Measurements from ENCODE around the gene TBX1.
"Not testable (repeated sequence)": the region's sequence is repeated elsewhere in the genome, so short reads cannot be mapped to it uniquely, and the experiment has no call there.

The TBX1 gene

DNA sequence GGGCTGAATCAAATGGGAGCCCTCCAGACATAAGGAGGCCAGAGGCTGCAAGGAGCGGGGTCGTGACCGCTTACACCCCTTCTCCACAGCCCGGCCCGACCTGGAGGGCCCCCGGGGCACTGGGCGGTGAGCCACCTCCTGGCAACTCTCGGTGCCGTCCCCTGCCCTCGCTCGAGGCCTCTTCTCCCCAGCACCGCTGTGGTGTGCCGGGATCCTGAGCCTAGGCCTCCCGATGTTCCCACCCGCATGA lies 37.7 kb upstream of the TBX1 start:
- no peak for DNase-seq (ENCODE audit: low read depth, low spot score)
- H3K27ac ChIP-seq: no peak overlapping the region

DNA sequence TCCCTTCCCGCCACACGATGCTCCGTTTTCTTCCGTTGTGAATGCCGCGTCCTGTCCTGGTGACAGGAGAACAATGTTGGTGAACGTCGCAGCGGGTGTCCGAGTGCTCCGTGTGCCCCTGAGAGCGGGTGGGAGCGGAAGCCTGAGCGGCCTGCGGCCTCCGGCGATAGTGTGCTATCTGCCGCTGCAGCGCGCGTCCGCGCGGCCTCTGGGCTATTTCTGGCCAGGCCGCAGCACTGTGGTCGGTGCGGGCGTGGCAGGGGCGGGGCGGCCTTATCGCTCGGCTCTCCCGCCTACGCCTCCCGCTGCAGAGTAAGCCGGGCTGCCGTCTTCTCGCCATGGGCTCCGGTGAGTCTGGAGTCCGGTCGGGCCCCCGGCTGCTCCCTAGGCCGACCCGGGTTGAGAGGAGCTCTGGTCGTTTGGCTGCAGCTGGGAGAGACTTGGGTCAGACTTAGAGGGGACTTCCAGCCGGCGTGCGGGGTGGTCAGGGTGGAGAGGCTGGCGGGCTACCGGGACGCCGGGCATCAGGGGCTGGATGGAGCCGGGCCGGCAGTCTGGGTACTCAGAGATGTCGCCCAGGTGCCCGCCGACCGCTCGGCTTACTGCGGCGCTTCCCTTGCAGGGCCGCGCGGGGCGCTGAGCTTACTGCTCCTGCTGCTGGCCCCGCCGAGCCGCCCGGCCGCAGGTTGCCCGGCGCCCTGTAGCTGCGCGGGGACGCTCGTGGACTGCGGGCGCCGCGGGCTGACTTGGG lies 37.2 kb upstream of the TBX1 start, which contains the start of gene GP1BB:
Gene GP1BB, plus strand, starts transcription at position 308 of the 751 bp plus-strand sequence. Its CDS starts 31 bp downstream, at position 339.
- no peak within 1 kb of the TSS for H3K27ac ChIP-seq
- DNase-seq (ENCODE audit: low read depth, low spot score): no peak

DNA sequence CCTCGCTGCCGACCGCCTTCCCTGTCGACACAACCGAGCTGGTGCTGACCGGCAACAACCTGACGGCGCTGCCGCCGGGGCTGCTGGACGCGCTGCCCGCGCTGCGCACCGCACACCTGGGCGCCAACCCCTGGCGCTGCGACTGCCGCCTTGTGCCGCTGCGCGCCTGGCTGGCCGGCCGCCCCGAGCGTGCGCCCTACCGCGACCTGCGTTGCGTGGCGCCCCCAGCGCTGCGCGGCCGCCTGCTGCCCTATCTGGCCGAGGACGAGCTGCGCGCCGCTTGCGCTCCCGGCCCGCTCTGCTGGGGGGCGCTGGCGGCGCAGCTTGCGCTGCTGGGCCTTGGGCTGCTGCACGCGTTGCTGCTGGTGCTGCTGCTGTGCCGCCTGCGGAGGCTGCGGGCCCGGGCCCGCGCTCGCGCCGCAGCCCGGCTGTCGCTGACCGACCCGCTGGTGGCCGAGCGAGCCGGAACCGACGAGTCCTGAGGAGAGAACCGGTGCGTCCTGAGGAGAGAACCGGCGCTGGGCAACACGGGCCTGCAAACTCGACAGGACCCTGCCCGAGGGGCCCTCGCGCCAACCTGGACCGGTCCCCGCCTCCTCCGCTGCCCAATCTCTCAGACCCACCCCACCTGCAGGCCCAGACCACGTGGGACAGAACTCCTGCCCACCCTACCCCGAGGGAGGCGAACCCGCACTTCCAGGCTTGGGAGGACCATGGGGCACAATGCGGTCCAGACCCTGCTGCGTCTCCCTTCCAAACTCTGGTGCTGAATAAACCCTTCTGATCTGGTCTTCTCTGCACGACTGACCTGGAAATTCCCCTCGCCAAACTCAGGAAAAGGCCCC lies 36.4 kb upstream of the TBX1 start:
- no peak for DNase-seq (ENCODE audit: low read depth, low spot score)
- H3K27ac ChIP-seq: no peak overlapping the region

DNA sequence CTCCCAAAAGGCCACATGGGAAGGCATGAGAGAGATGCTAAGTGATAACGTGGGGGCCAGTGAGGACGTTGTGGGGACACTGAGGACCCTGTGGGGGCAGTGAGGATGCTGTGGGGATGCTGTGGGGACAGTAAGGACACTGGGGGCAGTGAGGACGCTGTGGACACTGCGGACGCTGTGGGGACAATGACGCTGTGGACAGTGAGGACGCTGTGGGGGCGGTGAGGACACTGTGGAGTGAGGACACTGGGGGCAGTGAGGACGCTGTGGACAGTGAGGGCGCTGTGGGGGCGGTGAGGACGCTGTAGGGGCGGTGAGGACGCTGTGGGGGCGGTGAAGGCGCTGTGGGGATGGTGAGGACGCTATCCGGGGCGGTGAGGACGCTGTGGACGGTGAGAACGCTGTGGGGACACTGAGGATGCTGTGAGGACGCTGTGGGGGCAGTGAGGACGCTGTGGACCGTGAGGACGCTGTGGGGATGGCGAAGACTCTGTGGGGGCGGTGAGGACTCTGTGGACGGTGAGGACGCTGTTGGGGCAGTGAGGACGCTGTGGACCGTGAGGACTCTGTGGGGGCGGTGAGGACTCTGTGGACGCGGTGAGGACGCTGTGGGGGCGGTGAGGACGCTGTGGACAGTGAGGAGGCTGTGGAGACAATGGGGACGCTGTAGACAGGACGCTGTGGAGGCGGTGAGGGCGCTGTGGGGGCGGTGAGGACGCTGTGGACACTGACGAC lies 35.5 kb upstream of the TBX1 start:
- DNase-seq (ENCODE audit: low read depth, low spot score): no peak
- no peak overlapping the region for H3K27ac ChIP-seq

DNA sequence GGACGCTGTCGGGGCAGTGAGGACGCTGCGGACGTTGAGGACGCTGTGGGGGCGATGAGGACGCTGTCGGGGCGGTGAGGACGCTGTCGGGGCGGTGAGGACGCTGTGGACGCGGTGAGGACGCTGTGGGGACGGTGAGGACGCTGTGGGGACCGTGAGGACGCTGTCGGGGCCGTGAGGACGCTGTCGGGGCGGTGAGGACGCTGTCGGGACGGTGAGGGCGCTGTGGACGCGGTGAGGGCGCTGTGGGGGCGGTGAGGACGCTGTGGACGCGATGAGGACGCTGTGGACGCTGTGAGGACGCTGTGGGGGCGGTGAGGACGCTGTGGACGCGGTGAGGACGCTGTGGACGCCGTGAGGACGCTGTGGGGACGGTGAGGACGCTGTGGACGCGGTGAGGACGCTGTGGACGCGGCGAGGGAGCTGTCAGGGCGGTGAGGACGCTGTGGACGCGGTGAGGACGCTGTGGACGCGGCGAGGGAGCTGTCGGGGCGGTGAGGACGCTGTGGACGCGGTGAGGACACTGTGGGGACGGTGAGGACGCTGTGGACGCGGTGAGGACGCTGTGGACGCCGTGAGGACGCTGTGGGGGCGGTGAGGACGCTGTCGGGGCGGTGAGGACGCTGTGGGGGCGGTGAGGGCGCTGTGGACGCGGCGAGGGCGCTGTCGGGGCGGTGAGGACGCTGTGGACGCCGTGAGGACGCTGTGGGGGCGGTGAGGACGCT lies 34.4 kb upstream of the TBX1 start:
- not testable (repeated sequence) for H3K27ac ChIP-seq; DNase-seq (ENCODE audit: low read depth, low spot score)

DNA sequence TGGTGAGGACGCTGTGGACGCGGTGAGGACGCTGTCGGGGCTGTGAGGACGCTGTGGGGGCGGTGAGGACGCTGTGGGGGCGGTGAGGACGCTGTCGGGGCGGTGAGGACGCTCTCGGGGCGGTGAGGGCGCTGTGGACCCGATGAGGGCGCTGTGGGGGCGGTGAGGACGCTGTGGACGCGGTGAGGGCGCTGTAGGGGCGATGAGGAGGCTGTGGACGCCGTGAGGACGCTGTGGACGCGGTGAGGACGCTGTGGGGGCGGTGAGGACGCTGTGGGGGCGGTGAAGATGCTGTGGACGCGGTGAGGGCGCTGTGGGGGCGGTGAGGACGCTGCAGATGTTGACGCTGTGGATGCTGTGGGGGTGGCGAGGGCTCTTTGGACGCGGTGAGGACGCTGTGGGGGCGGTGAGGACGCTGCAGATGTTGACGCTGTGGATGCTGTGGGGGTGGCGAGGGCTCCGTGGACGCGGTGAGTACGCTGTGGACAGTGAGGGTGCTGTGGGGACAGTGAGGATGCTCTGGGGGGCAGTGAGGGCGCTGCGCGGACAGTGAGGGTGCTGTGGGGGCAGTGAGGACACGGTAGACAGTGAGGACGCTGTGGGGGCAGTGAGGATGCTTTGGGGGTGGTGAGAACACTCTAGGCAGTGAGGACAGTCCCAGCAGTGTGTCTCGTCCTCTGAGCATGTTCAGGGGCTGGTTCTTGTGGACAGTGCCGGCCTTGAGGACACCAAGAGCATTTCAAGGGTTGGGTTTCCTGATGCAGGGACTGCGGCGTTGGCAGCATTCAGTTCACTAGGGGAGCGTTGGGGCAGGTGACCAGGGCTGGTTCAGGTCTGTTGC lies 33.0 kb upstream of the TBX1 start:
- DNase-seq (ENCODE audit: low read depth, low spot score): no peak

DNA sequence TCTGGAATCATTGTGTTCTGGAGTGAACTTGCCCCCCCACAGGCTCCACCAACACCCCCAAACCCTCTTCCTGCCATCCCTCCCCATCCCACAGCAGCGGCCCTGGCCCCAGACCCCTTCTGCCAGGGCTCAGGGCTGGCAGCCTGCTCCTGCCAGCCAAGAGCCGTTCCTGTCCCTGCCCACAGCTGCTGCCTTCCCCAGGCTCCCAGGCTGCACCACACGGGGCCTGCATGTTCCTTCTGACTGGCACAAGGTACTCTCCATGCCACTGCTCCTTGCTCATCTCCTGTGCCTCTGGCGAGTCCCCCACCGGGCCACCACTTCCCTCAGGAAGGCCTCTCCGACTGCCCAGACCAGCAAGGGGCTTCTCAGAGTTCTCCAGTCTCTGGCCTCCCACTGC lies 32.3 kb upstream of the TBX1 start:
- no peak for DNase-seq (ENCODE audit: low read depth, low spot score)
- no peak overlapping the region for H3K27ac ChIP-seq

More for the DNA sequence above, 33.0 kb upstream of the TBX1 start:
- H3K27ac ChIP-seq: no peak overlapping the region

DNA sequence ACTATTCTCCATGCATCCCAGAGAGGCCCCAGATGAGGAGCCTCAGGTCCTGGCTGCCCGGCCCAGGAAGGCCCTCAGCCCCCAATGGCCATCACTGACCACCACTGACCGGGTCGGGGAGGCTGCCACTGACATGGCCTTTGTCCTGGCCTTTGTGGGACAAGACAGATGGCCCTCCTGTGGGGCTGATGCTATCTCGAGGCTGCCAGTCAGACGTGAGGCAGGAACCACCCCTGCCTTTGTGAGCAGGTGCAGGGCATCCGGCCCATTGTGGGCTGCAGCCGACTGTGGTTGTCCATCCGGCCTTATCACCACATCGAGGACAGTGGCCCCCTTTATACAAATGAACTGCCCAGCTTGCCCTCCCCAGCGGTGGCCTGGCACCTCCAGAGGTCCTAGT lies 31.7 kb upstream of the TBX1 start:
- no peak for DNase-seq (ENCODE audit: low read depth, low spot score)
- no peak overlapping the region for H3K27ac ChIP-seq

DNA sequence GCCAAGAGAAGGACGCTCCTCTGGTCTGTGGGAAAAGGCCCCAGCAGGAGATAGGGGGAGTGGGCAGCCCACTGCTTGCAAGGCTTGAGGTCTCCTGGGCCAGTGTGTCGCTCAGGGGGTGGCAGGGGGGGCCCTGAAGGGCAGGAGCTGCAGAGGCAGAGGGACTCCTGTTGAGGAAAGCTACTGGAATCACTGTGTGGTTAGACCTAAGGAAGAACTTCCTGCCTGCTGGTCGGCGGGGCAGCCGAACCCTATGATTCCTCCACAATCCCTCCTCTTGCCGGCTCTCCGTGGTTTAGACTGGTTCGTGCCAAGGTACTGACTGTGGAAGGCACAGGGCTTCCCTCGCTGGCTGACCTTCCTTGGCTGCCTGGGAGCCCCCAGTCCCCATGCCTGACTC lies 31.1 kb upstream of the TBX1 start:
- no peak for DNase-seq (ENCODE audit: low read depth, low spot score)
- no peak overlapping the region for H3K27ac ChIP-seq

DNA sequence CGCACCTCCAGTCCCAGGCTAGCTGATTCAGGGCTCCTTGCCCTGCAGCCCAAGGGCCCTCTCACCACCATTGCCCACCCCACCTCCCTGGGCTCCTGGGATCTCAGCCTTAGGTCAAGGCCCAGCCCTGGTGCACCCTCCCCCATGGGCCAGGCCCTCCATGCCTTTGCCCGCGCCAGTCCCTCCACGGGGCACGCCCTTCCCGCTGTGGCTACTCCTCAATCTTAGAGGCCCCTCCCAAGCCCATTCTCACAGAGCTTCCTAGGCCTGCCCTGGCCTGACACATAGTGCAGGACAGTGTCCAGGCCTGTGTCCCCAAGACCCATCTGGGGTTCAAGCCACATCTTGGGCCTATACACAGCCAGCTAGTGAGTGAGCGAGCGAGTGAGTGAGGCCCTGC lies 30.4 kb upstream of the TBX1 start:
- DNase-seq (ENCODE audit: low read depth, low spot score): no peak
- no peak overlapping the region for H3K27ac ChIP-seq

DNA sequence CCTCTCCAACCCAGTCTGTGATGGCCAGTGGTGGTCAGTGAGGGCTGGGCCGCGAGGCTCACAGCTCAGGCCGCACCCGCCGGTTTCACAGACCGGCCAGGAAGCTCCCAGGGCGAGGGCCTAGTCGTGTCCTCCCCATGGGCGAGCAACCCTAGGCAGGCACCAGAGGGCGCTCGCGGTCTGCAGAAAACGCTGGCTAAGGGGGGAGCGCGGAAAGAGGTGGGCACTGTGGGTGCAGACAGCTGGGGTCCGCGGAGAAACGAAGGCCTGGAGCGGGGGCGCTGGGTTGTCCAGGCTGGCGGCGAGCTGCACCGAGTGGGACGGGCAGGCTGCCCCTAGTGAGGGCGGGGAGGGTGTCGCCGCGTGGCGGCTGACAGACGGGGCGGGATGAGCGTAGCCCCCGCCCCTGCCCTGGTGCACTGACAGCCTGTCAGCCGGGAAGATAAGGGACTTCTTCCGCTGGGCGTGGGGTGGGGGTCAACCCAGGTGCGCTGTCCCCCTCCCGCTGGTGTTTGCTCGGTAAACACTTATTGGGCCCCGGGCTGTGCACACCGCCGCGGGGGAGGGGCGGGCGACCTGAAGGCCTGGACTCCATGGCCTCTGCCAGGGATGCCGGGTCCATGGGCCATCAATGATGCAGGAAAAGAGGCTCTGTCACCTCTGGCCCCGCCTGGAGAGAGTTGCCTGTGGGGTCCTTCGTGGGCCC lies 29.8 kb upstream of the TBX1 start:
- H3K27ac ChIP-seq: no peak overlapping the region
- no peak for DNase-seq (ENCODE audit: low read depth, low spot score)

DNA sequence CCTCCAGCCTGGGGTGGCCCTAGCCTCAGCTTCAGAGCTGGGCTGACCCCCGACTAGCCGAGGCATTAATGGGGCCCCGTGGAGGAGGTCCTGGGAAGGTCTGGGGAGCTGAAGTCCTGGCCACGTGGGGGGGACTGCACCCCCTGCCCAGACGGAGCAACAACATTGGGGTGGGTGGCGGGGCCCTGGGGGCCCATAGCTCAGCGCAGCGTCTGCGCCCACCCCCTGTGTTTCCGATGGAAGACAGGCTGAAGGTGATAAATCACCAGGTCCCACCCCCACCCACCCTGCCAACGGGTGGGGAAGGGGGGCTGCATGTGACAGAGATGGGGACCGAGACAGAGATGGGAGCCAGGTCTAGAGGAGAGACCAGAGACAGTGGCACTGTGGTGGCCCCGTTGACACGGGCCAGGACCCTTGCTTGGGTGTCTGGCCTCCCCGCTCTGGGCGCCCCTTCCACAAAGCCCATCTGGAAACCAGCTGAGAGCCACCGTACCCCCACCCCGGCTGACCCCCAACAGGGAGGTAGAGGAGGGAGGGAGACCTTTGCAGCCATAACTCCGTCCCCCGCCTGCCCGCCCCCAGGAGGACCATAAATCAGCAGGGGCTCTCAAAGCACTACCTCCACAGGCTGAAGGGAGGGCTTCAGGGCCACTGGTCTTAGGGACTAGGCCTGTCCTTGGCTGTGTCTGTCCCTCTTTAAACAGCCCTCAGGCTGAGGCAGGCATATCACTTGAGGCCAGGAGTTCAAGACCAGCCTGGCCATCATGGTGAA lies 29.0 kb upstream of the TBX1 start:
- no peak overlapping the region for H3K27ac ChIP-seq
- DNase-seq (ENCODE audit: low read depth, low spot score): no peak

DNA sequence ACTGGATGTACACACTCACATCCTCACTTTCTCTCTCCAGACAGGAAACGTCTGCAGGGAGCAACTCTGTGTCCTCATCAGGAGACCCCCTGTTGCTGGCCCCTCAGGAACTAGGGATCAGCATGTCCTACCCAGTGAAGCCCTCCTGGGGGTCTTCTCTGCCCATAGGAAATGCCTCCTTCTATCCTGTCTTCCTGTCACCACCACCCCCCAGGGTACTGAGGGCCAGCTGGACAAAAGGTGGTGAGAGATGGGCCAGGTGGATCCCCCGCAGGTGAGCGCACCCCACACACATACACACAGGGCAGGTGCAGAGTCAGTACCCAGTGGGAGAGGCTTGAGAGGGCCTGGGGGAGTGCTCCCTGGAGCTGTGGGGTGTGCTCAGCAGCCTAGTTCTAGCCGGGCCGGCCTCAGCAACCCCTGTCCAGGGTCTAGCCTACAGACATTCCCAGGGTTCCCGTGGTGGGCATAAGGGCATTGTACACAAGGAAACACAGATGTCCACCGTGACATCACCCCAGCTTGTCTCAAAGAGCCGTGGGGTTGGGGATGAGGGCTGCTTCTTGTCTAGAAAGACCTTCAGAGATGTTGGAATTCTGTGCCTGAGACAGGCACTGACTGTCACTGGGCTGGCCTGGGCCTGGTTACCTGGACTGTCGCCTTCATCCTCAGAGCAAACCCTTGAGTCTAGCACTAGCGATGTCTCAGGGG lies 28.0 kb upstream of the TBX1 start:
- no peak for DNase-seq (ENCODE audit: low read depth, low spot score)
- H3K27ac ChIP-seq: no peak overlapping the region

DNA sequence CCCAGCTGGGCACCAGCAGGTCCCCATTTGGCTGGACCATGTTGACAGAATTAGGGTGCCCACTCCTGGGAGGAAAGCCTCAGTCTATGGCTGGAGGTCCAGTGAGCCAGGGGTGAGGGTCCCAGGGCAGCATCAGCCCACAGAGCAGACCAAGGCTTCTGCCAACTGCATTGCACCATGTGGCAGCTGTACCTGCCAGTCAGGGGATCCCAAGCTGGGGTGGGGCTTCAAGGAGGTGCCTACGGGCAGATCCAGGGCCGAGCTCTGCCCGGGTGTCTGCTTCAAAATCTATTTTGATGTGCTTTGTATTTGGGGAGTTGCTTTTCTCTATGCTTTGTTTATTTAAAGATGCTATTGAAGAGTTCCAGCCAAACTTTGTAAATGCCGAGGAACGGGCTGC lies 26.8 kb upstream of the TBX1 start:
- no peak overlapping the region for H3K27ac ChIP-seq
- DNase-seq (ENCODE audit: low read depth, low spot score): no peak

DNA sequence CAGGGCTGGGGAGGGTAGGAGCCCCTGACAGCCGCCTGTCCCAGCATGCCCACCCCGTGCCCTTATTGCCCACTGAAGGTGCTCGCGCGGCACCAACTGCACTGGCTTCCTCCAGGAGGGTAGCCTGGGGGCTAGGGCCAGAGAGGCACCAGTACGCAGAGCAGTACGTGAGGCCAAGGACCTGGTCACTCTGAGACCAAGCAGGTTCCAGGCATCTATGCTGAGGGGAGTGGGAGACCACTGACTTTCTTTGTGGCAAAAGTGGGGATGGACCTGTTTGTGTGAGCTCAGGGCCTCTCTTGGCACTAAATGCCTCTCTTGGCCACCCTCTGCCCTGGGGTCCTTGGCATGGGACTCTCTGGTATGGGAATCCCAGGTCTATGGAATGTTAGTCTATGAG lies 26.4 kb upstream of the TBX1 start:
- H3K27ac ChIP-seq: no peak overlapping the region
- DNase-seq (ENCODE audit: low read depth, low spot score): no peak

DNA sequence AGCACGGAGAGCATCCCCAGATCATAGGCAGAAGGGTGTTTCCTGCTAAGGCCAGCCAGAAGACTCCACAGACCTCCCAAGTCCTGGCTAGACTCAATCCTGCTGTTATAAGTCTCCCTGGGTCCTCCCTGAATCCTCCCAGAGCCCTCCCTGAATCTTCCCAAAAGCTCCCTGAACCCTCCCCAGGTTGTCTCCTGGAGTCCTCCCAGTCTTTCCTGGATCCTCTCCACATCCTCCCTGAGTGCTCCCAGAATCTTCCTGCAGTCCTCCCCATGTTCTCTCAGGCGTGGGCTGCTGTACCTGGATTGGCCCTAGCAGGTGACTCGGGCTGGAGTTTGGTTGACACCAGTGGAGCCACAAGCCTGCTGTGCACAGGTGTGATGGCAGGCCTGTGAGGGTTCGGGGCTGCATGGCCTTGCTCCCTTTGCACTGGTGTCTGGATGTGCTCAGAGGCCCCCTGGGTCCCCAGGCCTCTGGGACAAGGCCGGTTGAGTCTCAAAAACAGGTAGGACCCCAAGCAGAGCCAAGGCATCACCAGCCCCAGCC lies 25.7 kb upstream of the TBX1 start:
- no peak overlapping the region for H3K27ac ChIP-seq
- DNase-seq (ENCODE audit: low read depth, low spot score): no peak

DNA sequence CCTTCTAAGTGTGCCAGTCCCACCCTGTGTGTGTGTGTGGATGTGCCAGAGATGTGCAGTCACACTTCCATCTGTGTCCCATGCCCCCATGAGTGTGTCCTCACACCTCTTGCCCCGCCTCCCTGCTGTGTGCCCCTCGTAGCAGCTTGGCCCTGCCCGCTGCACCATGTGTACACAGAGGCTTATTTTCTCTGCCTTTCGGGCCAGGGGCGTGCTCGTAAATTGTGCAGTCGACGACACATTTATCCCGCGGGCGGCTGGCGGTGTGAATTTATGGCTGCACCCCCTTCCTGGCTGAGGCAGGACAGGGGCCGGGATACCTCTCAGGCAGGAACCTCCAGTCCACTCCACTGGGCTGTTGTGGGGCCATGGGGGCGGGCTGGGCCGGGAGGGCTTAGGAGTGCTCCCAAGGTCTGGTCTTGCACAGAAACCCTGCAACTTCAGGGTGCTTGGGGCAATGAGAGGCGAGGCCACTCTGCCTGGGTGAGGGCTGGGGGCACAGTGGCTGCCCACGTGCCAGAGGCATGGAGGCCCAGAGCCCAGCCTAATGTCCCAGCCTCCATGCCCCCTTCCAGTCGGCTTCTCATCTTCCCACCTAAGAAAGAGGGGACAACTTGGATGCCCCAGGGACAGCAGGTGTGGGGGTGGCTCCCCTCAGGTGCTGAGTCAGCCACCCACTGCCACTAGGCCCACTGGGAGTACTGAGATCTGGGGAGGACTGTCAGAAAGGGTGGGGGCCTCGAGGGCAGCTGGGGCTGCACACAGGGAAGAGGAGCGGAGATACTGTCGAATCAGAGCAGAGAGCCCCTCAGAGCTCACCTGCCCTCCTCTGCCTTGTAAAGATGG lies 24.7 kb upstream of the TBX1 start:
- no peak overlapping the region for H3K27ac ChIP-seq
- DNase-seq (ENCODE audit: low read depth, low spot score): no peak

Measured in epithelial cell of prostate (primary cell).